GM08714 (cell line): Measurements from ENCODE around the gene UBE2E1.
"Not testable (repeated sequence)": the region's sequence is repeated elsewhere in the genome, so short reads cannot be mapped to it uniquely, and the experiment has no call there.

Experiments used
- H3K4me3 ChIP-seq: fragments of 200-500 bp; sonication (Bioruptor generic); 2 replicates; pipeline ENCODE4 v1.5.1; 2014; ENCODE audit warnings: mild to moderate bottlenecking, low read length, inconsistent platforms
- ZNF274 ChIP-seq: IDR thresholded peaks from 2 replicates; pipeline ENCODE4 v1.6.1; 2012; ENCODE audit warnings: mild to moderate bottlenecking, low read depth, low read length

The UBE2E1 gene

GRCh38 chr3:23867838-23868237 is 62.1 kb downstream of the UBE2E1 start:
- H3K4me3 ChIP-seq, result no peak overlapping the region
- no peak for TF ChIP-seq ZNF274

GRCh38 chr3:23869977-23870662 is 64.4 kb downstream of the UBE2E1 start:
- TF ChIP-seq ZNF274, result no peak
- H3K4me3 ChIP-seq, result no peak overlapping the region

- H3K4me3 ChIP-seq, result not testable (repeated sequence)
These were observed 64.9 kb downstream of the UBE2E1 start for GRCh38 chr3:23870663-23871043.

- not testable (repeated sequence) for H3K4me3 ChIP-seq
These were observed 65.6 kb downstream of the UBE2E1 start for GRCh38 chr3:23871361-23871760.

- no peak overlapping the region for H3K4me3 ChIP-seq
- TF ChIP-seq ZNF274, result no peak
These were observed 66.6 kb downstream of the UBE2E1 start for GRCh38 chr3:23872330-23872729.

GRCh38 chr3:23873941-23874340 is 68.2 kb downstream of the UBE2E1 start:
- no peak overlapping the region for H3K4me3 ChIP-seq
- no peak for TF ChIP-seq ZNF274

- H3K4me3 ChIP-seq, result no peak overlapping the region
- no peak for TF ChIP-seq ZNF274
These were observed 68.8 kb downstream of the UBE2E1 start for GRCh38 chr3:23874359-23875112.

- no peak overlapping the region for H3K4me3 ChIP-seq
- no peak for TF ChIP-seq ZNF274
These were observed 69.5 kb downstream of the UBE2E1 start for GRCh38 chr3:23875113-23875725.

GRCh38 chr3:23876923-23877322 is 71.2 kb downstream of the UBE2E1 start:
- no peak for TF ChIP-seq ZNF274
- H3K4me3 ChIP-seq, result no peak overlapping the region

GRCh38 chr3:23877329-23877980 is 71.7 kb downstream of the UBE2E1 start:
- no peak overlapping the region for H3K4me3 ChIP-seq
- TF ChIP-seq ZNF274, result no peak

- TF ChIP-seq ZNF274, result no peak
- H3K4me3 ChIP-seq, result no peak overlapping the region
These were observed 73.7 kb downstream of the UBE2E1 start for GRCh38 chr3:23879485-23879884.

GRCh38 chr3:23880703-23881339 is 75.1 kb downstream of the UBE2E1 start:
- no peak for TF ChIP-seq ZNF274
- no peak overlapping the region for H3K4me3 ChIP-seq

GRCh38 chr3:23881993-23882392 is 76.2 kb downstream of the UBE2E1 start:
- H3K4me3 ChIP-seq, result not testable (repeated sequence)

- TF ChIP-seq ZNF274, result no peak
- H3K4me3 ChIP-seq, result no peak overlapping the region
These were observed 76.7 kb downstream of the UBE2E1 start for GRCh38 chr3:23882487-23882918.
